IPS-NIHi11 (cell line): ENCODE measurements around the gene AKAP13.

Experiments used
- DNase-seq: peaks from one replicate; pipeline ENCODE4 v3.0.0; 2012; ENCODE audit warnings: mixed read lengths, low spot score

AKAP13 gene

DNA sequence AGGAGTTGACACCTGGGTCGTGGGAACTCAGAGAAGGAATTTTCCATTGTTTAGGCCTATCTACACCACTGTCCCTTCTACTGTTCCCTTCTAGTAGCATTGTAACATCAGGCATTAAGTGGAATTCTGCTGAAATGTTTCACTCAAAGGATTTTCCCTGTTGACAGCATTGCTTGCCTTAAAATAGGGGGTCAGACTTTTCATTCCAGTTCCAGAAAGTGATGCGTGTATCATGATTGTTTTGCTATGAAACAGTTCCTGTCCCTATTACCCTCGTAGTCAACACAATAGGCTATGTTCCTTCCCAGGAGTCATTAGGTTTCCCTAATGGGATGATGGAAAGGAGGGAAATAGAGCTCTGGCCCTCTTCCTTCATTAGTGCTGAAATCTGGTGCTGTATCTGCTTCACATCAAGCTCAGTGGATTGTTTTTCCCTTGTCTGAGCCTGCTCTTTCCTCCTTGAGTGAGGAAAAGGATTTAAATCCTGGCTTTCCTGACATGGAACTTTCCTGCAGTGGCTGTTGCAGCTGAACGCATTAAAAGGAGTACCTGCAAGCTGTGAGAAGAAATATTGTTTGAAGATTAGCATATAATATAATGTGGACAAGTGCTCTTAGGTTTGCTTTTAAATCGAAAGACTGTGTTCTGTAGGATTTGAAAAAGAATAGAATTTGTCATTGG is 218.5 kb downstream of the AKAP13 start:
- no peak for DNase-seq

DNA sequence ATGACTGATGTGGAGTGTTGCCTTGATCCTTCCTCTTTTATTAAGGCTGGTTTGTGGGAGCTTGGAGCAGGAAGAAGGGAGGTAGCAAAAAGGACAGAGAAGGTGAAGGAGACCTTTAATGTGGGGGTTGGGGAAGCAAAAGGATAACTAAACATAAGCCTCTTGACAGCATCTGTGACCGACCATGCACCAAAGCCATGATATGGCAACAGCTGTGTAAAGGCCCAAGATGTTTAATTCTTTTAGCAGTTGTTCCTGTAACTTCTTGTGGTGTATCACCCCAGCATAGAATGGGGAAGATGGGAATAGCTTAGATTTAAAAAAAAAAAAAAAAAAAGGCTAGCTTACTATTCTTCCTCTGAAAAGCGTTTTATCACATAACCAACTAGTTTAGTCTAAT is 219.6 kb downstream of the AKAP13 start:
- no peak for DNase-seq

DNA sequence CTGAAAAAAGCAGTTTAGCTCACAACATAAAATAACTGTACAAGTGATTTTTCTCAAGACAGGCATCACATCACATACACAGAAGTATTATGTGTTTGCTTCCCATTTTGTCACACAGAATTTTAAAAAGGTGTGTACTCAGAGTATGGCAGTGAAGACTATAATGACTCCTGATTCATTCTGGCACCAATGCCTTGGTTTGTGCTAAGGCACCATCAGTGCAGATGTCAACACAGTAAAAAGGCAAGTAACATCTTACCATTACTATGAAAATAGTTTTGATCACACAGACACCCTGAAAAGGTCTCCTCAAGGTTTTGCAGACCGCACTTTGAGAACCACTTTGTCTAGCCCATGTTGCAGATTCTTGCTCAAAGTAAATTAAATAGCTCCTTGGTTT is 222.8 kb downstream of the AKAP13 start:
- DNase-seq = no peak

DNA sequence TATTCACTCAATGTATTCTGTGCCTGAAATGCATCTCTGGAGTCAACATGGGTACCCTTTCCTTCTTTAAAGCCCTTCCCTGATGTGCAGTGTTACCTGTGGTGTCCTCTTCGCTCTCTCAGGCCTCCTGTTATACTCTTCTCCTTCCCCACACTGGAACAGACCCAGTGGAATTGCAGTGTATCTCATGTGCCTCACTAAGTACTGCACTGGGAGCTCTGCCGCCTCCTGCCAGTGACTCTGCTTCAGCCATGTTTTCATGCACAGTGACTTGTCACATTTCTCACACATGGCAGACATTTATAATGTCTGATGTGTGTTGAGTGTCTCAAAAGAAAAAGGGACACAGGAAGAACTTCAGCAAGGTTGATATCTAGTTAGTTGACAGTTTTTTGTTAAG is 223.3 kb downstream of the AKAP13 start:
- no peak for DNase-seq

DNA sequence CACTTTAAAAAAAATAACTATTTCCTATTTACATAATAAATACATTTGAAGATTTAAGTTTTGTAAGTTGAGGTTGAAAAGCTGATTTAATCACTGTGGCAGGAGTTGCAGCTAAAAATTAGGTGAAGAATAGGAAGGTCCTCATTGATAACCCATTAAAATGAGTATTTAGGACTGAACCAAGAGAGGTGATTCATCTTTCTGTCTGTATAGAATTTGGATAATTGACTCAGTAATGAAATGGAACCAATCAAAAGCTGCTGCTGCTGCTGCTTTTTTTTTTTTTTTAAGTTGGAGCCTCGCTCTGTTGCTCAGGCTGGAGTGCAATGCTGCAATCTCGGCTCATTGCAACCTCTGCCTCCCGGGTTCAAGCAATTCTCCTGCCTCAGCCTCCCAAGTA is 223.8 kb downstream of the AKAP13 start:
- DNase-seq = no peak

- DNase-seq = no peak
Observed at GRCh38 chr15:85606738-85607137, 226.3 kb downstream of the AKAP13 start.

- no peak for DNase-seq
Observed at GRCh38 chr15:85607141-85607806, 226.9 kb downstream of the AKAP13 start.

DNA sequence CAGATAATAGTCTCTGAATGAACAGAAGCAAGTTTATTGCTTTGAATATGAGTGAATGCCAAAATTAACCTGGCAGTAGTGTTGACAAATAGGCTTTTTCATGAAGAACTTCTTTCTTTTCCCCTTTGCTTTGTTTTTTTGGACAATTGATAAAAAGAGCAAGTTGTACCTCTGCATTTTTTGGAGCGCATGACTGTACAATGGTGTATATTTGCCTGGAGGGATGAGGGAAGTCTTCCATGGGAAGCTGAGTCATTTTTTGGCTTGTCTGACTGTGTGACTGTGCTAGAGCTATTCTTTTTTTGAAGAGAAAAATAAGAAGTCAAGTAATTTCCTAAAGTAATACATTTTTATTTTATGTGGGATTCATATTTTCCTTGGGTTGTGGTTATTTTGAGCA is 227.4 kb downstream of the AKAP13 start:
- DNase-seq = no peak

GRCh38 chr15:85609492-85609891 is 229.1 kb downstream of the AKAP13 start:
- no peak for DNase-seq

DNA sequence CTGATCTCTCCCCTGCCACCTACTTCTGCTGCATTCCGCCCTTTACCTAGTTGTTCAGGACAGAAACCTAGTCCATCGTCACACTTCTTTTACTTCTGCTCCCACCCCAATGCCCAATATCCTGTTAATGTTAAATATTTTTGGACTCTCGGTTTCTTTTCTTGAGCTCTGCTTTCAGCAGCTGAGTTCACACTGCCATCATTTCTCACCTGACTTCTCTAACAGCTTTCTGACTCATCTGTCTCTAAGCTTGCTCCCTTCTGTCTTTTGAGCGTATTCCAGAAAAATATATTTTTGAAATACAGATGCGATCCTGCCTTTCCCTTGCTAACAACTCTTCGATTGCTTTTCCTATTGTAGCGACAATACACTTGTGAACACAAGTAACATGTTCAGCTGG is 231.0 kb downstream of the AKAP13 start:
- no peak for DNase-seq

GRCh38 chr15:85614059-85614458 is 233.7 kb downstream of the AKAP13 start:
- DNase-seq = no peak

- peak; percentile 49 for DNase-seq
Observed at GRCh38 chr15:85615930-85616329, 235.5 kb downstream of the AKAP13 start.

DNA sequence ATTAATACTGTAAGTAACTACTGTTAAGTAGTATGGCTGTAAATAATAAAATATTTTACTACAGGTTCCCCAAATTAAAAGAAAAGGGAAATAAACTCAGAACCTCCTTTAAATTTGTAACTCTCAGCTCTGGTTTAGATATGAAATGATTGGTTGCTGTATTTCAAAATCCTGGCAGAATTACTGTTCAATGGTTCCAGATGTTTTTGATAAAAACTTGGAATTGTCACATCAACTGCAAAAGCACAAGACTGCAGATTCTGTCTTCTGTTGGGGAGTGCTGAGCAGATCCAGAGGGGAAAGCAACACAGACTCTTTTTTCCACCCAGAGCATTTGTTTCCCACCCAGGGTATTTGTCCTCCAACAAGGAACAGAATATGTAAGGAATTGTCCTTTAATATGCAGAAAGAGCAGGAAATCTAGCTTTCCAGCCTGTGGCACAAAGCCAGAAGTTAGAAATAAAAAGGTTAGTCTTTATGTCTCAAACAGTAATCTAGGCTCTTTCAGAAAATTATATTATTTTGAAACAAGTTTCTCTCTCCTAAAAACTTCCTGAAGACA is 236.2 kb downstream of the AKAP13 start:
- DNase-seq = no peak

DNA sequence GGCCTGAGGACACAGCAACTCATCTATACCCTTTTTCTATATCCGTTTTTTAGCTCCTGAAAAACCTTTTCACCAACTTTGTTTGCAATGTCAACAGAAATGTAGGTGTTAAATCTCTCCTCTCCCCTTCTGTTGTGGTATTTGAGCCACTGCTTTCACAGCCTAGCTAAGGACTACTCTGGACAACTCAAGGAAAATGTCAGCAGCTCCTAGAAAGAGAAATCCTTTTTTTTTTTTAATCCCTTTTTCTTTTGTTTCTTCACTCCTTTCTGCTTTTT is 237.8 kb downstream of the AKAP13 start:
- no peak for DNase-seq

DNA sequence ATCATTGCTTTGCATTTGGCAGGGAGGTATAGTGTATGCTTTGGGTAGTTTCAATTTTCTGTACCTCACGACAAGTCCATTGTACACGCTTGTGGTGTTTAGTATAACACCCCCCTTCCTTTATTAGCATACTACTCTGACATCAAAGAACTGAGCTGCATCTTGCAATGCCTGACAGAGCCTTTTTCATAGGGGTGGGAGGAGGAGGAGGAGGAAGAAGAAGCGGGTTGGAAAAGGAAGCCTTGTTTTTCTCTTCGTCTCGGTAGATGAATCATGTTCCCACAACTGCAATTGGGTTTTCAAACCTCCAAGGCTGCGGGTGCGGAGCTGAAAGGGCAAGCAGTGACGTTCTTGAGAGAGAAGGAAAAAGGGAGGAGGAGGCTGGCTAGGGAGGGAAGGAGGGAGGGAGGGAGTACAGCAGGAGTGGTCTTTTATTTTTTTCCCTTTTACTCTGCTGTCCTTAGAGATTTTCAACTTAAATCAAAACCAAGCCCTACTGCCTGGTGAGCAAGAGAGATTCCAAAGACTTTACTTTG is 238.6 kb downstream of the AKAP13 start:
- DNase-seq = peak; percentile 19

DNA sequence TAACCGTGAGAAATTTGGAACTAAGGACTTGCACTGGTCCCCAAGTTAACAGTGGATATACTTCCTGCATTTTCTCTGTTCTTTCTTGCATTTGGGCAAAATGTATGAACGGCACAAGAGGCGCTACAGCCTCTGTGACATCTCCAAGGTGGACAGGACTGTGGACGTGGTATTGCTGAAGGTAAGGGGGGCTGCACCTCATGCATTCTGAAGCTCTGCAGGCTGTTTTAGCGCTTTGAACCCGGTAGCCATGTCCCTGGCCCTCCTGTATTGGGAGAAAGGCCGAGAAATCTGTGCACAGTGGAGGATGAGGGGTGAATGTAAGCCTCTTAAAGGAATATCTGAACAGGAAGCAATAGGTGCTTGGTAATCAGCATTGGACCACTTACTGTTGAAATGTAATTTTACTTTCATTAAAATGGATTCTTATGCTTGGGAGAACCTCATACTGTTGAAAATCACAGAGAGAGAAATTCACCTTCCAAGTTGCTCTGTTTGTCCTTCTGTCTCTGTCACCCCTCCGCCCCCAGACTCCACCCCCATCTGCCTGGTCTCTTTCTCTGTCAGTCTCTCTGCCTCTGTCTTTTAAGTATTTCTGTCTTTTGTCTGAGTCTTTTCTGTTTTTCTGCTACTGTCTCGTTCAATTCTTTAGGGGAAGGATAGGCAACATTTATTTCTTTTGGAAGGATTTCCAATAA is 239.7 kb downstream of the AKAP13 start:
- DNase-seq = no peak

DNA sequence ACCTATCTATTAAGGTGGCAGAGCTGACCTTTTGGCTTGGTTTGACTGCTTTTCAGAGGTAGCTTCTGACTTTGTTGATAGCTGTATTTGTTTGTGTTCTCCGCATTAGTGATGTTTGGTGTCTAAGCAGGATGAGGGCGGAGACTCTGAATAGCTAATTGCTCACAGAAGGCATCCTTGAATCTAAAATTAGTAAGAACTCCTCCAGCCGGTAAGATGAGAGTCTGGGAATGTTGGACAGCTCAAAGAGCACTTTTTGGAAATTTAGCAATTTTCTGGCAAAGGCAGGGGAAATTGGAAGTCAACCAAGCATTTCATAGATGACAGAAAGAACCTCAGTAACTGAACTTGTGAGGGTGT is 240.3 kb downstream of the AKAP13 start:
- no peak for DNase-seq

DNA sequence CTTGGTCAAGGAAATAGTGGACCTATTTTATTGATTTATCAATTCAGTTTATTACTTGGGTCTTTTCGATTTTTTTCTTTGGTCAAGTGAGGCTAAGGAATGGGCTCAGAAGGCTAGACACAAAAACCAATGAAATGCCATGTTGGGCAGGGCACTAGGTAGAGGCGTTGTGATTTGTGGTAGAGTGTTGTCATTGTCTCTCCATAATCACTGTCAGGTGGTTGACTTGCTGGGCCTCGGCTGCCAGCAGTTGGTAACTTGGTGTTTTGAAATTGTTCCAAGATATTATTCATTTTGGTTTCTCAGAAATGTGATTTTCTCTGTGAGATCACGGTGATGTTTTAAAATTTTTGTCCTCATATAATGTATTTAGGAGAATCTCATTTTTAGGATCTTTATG is 240.7 kb downstream of the AKAP13 start:
- no peak for DNase-seq

DNA sequence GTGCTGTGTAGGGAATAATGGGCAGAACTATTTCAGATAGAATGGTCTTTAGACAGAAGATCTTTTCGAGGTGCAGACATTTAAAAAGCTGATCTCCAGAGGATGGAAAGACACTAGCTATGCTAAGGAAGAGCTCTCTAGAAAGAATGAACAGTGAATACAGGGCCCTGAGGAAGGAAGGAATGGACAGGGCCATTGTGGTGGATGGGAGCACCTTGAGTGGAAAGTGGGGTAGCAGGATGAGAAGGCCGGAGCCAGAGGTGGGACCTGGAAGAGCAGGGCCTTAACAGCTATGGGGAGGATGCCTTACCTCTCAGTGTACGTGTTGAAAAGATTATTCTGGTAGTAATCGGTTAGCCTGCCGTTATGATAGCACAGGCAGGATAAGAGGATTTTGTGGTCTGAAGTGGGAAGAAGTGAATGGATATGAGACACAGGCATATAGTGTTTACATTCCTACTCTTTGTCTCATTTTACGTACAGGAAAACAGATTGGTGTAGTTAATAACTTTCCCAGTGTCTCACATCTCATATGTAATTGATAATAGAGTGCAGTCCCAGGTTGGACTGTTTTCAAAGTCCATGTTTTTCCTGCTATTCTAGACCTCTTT is 241.9 kb downstream of the AKAP13 start:
- no peak for DNase-seq

DNA sequence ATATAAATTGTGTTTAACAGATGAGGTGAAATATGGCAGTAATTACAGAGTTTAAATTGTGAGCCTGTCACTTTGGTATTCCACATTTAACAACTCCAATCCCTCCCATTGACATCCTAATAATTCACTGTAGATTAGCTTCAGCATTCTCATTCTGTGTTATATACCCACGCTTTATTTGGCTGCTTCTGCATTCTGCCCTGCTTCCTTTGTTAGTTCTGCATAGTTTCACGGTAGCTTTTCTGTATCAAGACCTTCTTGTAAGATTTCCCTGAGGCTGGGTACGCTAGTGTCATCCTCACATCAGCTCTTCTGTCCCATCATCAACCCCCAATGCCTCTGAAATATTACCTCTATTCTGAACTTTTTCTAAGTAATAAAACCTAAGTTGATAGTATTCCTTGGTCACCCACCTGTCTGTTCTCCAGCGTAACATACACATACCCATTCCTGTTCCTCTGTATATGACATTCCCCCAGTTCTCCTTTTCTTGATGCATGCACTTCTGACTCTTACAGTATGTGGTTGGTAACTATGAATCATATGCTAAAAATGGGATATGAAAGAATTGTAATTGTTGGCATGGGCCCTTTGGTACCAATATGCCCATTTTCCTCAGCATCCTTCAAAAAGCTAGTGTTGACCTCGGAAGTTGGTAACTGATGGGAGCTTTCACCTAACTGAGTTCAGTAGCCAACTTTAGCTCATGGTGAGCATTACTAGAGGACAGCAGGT is 243.1 kb downstream of the AKAP13 start:
- no peak for DNase-seq

DNA sequence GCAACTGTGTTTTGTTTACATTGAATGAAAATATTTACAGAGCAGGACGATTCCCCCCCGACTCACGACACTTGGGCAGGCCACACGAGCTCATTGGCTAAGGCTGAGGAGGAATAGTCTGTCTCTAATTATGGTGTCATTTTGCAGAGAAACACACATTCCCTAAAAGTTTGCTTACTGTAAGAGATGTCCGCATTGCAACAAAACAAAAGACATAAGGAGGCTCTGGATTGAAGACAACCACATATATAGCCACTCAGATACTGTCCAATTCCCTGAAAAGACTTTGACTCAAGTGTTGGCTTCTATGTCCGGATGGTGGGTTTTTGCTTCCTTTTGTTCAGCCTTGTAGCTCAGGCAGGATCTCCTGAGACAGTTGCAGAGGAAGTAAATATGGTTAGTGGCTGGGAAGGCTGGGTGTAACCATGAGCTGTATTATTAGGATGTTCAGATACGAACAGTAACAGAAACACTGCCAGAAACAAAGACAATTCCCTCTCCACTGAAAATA is 243.9 kb downstream of the AKAP13 start:
- DNase-seq = no peak
